ENCODE data around the gene TBL1Y. TPM values are rescaled to one million over a fixed set of nuclear protein-coding genes. Genes with fewer than 3 reads are reported as not detected.

Gene TBL1Y
- total and polyA plus RNA-seq, 10 of the 15 experiments (the other 5 are each of a cell fraction or from before 2014, with no cell fraction given), result not detected

DNA sequence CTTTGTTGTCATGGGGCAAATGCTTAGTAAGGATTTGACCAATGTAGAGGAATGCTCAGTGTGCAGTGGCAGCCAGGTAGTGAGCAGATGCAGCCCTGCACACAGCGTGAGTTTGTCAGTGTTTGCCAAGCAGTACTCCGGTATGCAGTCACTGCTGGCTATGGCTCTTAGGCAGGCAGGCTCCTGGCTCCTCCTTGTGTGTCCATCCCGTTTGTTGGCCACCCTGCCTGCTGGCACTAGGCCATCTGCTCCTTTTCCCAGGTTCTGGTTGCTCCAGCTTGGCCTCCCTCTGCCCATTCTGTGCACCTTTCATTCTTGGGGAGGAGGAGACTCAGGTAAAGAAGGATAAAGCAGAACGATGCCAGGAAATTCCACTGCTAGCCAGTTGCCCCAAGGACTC, 106.0 kb downstream of the TBL1Y start:
- no peaks in the 10 kb centered on the region for H3K79me2 ChIP-seq (ENCODE audit: control insufficient read depth, insufficient read depth, low read length)
- no TSS peak for BruUV-seq (replicated peaks)
- RAD21 ChIA-PET (ENCODE audit: unreplicated experiment), result no interaction called here
- SMC1A ChIA-PET (ENCODE audit: uncharacterized antibody, unreplicated experiment), result no interaction called here
- FAIRE-seq (no peak), ATAC-seq (no peak), DNase-seq (ENCODE audit: low read depth, low spot score) (no peak)
- CTCF ChIA-PET, result no interaction called here
- H3K36me3 ChIP-seq (ENCODE audit: control insufficient read depth in 2 of 2, insufficient read depth in 2 of 2, low read length in 1 of 2), result no peaks in the 10 kb centered on the region
- H3K4me3 ChIP-seq, result no peak overlapping the region
- no peaks in the 10 kb centered on the region for H3K9me3 ChIP-seq (replicated peaks; ENCODE audit: control insufficient read depth, insufficient read depth, low read length)
- POLR2A ChIA-PET, result no interaction called here
- H4K20me1 ChIP-seq (ENCODE audit: control insufficient read depth, insufficient read depth), result no peaks in the 10 kb centered on the region
- no peak overlapping the region for H3K27ac ChIP-seq (ENCODE audit: control insufficient read depth, insufficient read depth)
- in situ Hi-C loops (cut with MboI) (no loop called here), intact Hi-C loops (cut with micrococcal nuclease; ENCODE audit: unreplicated experiment) (no loop called here)
- WGBS (ENCODE audit: insufficient coverage, insufficient replicate concordance, low lambda C conversion rate, missing lambda C conversion rate), result no CpG with 5 or more reads among the region's 4 CpGs
- no peak overlapping the region for H3K9ac ChIP-seq (ENCODE audit: control insufficient read depth, insufficient read depth, low read length)
- H3K4me2 ChIP-seq (ENCODE audit: control insufficient read depth, insufficient read depth), result no peak overlapping the region
- H3K4me1 ChIP-seq (ENCODE audit: control insufficient read depth, insufficient read depth, low read length), result no peaks in the 10 kb centered on the region
- H3K27me3 ChIP-seq (replicated peaks in 1 of 2; ENCODE audit: control insufficient read depth in 2 of 2, insufficient read depth in 2 of 2, low read length in 1 of 2), result no peaks in the 10 kb centered on the region
- no peak for TF ChIP-seq EP300 (IDR thresholded peaks at IDR 0.05; ENCODE audit: borderline replicate concordance in 1 of 2, control insufficient read depth in 1 of 2, low read depth in 2 of 2, low read length in 2 of 2)
- TF ChIP-seq, protein P1, sequence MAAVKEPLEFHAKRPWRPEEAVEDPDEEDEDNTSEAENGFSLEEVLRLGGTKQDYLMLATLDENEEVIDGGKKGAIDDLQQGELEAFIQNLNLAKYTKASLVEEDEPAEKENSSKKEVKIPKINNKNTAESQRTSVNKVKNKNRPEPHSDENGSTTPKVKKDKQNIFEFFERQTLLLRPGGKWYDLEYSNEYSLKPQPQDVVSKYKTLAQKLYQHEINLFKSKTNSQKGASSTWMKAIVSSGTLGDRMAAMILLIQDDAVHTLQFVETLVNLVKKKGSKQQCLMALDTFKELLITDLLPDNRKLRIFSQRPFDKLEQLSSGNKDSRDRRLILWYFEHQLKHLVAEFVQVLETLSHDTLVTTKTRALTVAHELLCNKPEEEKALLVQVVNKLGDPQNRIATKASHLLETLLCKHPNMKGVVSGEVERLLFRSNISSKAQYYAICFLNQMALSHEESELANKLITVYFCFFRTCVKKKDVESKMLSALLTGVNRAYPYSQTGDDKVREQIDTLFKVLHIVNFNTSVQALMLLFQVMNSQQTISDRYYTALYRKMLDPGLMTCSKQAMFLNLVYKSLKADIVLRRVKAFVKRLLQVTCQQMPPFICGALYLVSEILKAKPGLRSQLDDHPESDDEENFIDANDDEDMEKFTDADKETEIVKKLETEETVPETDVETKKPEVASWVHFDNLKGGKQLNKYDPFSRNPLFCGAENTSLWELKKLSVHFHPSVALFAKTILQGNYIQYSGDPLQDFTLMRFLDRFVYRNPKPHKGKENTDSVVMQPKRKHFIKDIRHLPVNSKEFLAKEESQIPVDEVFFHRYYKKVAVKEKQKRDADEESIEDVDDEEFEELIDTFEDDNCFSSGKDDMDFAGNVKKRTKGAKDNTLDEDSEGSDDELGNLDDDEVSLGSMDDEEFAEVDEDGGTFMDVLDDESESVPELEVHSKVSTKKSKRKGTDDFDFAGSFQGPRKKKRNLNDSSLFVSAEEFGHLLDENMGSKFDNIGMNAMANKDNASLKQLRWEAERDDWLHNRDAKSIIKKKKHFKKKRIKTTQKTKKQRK (IDR thresholded peaks at IDR 0.05; ENCODE audit: low read depth, low read length), result no peak
- TF ChIP-seq POLR2AphosphoS2 (IDR thresholded peaks at IDR 0.05; ENCODE audit: low read depth, low read length), result no peak
- no peak for TF ChIP-seq SPI1 (IDR thresholded peaks at IDR 0.05; ENCODE audit: borderline replicate concordance, insufficient read depth, low read depth, low read length)
- no peak for TF ChIP-seq TBL1XR1 (IDR thresholded peaks at IDR 0.05; ENCODE audit: low read depth, low read length)
- TF ChIP-seq, protein P2, sequence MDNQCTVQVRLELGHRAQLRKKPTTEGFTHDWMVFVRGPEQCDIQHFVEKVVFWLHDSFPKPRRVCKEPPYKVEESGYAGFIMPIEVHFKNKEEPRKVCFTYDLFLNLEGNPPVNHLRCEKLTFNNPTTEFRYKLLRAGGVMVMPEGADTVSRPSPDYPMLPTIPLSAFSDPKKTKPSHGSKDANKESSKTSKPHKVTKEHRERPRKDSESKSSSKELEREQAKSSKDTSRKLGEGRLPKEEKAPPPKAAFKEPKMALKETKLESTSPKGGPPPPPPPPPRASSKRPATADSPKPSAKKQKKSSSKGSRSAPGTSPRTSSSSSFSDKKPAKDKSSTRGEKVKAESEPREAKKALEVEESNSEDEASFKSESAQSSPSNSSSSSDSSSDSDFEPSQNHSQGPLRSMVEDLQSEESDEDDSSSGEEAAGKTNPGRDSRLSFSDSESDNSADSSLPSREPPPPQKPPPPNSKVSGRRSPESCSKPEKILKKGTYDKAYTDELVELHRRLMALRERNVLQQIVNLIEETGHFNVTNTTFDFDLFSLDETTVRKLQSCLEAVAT (IDR thresholded peaks at IDR 0.05), result no peak
- TF ChIP-seq PAX5 (IDR thresholded peaks at IDR 0.05; ENCODE audit: borderline replicate concordance, low read depth, low read length), result no peak
- no peak overlapping the region for H2AFZ ChIP-seq (ENCODE audit: control insufficient read depth, low read depth, low read length)

Measured in GM12878 (cell line).